ENCODE data around the gene VSIG10L2.

The VSIG10L2 gene

DNA sequence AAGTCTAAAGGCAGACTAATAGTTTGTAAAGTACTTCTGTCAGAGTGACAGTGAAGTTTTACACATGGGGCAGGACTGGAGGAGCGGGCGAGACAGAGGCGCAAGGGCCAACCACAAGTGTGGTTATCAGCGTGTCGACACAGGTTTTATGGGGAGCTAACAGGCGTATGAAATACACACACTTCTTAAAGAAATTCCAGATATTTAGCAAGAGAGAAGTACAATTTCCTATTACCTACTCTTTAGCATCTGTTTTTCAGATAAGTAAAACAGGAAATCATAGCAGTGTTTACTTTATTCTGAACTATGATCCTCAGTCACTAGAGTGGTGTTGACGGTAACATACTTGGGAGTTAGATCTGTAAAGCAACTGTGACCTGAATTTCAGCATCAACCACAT, 22.5 kb downstream of the VSIG10L2 start:
- ChIA-PET POLR2A (no interaction called here), CTCF (no interaction called here)
- TF ChIP-seq, protein P1, sequence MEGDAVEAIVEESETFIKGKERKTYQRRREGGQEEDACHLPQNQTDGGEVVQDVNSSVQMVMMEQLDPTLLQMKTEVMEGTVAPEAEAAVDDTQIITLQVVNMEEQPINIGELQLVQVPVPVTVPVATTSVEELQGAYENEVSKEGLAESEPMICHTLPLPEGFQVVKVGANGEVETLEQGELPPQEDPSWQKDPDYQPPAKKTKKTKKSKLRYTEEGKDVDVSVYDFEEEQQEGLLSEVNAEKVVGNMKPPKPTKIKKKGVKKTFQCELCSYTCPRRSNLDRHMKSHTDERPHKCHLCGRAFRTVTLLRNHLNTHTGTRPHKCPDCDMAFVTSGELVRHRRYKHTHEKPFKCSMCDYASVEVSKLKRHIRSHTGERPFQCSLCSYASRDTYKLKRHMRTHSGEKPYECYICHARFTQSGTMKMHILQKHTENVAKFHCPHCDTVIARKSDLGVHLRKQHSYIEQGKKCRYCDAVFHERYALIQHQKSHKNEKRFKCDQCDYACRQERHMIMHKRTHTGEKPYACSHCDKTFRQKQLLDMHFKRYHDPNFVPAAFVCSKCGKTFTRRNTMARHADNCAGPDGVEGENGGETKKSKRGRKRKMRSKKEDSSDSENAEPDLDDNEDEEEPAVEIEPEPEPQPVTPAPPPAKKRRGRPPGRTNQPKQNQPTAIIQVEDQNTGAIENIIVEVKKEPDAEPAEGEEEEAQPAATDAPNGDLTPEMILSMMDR (IDR thresholded peaks at IDR 0.05; ENCODE audit: control extremely low read depth, extremely low read depth, low read depth, missing control alignments), result no peak
- DNase-seq (ENCODE audit: extremely low spot score), result no peak

DNA sequence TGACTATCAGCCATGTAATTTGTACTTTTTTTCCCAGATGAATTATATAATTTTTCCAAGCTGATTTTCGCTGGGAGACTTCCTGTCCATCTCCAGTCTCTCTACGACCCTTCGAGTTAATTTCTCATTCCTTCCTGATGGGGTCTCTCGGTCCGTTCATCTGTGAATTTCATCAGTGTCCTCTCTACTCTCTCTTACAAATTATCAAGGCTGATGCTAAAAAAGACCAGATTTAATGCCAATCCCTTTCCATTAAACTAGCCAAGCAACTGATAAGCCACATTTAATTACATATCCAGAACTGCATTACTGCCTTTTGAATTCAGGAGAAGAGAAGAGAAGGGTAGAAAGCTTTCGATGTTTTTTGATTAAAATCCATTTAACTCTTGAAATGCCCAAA, 25.8 kb downstream of the VSIG10L2 start:
- ChIA-PET POLR2A (no interaction called here), CTCF (interaction anchor here (1.4 kb wide), 2 partner anchors 9 to 29 kb away, joined by 3 read pairs; no protein-coding TSS in a partner anchor)
- TF ChIP-seq, protein P1 (IDR thresholded peaks at IDR 0.05; ENCODE audit: control extremely low read depth, extremely low read depth, low read depth, missing control alignments), result no peak
- no peak for DNase-seq (ENCODE audit: extremely low spot score)

DNA sequence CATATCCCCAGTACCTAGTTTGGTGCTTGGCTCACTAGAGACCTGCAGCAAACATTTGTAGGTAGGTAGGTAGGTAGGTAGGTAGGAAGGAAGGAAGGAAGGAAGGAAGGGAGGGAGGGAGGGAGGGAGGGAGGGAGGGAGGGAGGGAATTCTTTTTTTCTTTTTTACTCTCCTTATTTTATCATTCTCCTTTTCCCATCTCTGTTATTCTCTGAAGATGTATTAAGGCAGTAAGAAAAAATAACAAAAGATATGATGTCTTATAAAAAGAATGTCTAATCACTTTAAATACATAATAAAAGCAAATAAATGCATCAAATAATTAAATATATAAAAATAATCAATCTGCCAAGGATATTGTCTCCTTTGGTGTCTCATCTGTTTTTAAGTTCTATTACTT, 28.4 kb downstream of the VSIG10L2 start:
- ChIA-PET POLR2A (no interaction called here), CTCF (interaction anchor here (1.0 kb wide), 1 partner anchor 10 kb away, joined by 4 read pairs; no protein-coding TSS in a partner anchor)
- TF ChIP-seq, protein P1 (IDR thresholded peaks at IDR 0.05; ENCODE audit: control extremely low read depth, extremely low read depth, low read depth, missing control alignments), result no peak
- DNase-seq (ENCODE audit: extremely low spot score), result no peak

DNA sequence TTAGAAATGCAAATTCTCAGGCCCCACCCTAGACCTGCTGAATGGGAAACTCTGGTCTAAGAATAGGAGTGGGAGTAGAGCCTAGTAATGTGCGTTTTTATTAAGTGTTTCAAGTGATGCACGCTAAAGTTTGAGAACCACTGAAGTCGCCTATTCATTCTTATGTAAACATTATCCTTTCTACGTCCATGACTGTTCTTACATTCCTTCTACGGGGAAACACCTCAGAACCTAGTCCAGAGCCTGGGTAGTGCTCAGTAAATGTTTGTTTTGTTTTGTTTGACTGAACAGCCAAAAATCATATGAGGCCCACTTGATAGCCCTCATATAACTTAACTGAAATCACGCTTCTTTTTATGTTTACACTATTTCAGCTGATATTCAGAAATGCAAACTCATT, 29.8 kb downstream of the VSIG10L2 start:
- TF ChIP-seq, protein P1 (IDR thresholded peaks at IDR 0.05; ENCODE audit: control extremely low read depth, extremely low read depth, low read depth, missing control alignments), result no peak
- ChIA-PET POLR2A (no interaction called here), CTCF (no interaction called here)
- DNase-seq (ENCODE audit: extremely low spot score), result no peak

DNA sequence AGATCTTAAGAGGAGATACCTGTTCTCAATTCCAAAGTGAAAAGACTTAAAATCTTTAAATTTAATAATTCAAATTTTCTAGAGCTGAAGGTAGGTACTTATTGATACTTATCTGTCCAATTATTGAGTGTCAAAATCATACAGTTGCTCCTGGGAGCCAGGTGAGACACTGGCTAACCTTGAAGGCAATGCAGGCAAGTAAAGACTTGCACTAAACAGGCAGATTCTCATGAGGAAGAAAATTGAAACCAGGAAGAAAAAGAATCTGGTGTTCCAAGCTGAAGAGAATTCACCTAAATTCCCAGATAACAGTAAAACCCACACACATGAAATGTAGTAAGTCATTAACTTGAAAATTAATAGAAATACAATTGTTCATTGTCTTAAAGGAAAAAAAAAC, 30.3 kb downstream of the VSIG10L2 start:
- POLR2A ChIA-PET, result no interaction called here
- CTCF ChIA-PET, result interaction anchor here (1.3 kb wide), 1 partner anchor 13 kb away, joined by 5 read pairs; no protein-coding TSS in a partner anchor
- TF ChIP-seq, protein P1 (IDR thresholded peaks at IDR 0.05; ENCODE audit: control extremely low read depth, extremely low read depth, low read depth, missing control alignments), result no peak
- DNase-seq (ENCODE audit: extremely low spot score), result no peak

DNA sequence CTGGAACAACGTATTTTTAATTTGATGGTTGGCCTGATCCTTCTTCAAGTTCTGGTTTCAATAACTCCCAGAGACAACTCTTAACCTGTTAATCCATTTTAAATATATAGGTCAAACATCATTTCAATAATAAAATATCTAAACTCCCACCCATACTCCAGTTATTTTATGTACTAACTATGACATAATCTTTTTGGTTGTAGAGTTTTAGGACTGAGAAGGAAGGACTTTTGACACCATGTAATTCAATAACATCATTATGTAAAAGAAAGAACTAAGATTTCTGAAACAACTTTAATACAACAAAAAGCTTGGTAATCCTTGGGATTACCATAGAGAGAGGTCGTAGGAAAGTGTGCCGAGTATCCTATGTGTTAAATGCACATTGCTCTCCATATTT, 31.5 kb downstream of the VSIG10L2 start:
- TF ChIP-seq, protein P1 (IDR thresholded peaks at IDR 0.05; ENCODE audit: control extremely low read depth, extremely low read depth, low read depth, missing control alignments), result no peak
- POLR2A ChIA-PET, result no interaction called here
- DNase-seq (ENCODE audit: extremely low spot score), result no peak
- CTCF ChIA-PET, result interaction anchor here (0.9 to 1.3 kb wide), 2 partner anchors 14 to 29 kb away, joined by 3 to 5 read pairs; no protein-coding TSS in a partner anchor

All from GM10248 (cell line).